ENCODE measurements around the gene KLHL36.
"Not testable (repeated sequence)": the region's sequence is repeated elsewhere in the genome, so short reads cannot be mapped to it uniquely, and the experiment has no call there.

KLHL36 gene

GRCh38 chr16:84683691-84684591, 35.6 kb downstream of the KLHL36 start:
- no peak overlapping the region for H3K4me3 ChIP-seq (ENCODE audit: low read depth, low read length)
- TF ChIP-seq CTCF (IDR thresholded peaks at IDR 0.05; ENCODE audit: low read depth, low read length) = no peak

GRCh38 chr16:84684592-84684965, 36.3 kb downstream of the KLHL36 start:
- no peak overlapping the region for H3K4me3 ChIP-seq (ENCODE audit: low read depth, low read length)
- no peak for TF ChIP-seq CTCF (IDR thresholded peaks at IDR 0.05; ENCODE audit: low read depth, low read length)

- H3K4me3 ChIP-seq (ENCODE audit: low read depth, low read length) = no peak overlapping the region
- TF ChIP-seq CTCF (IDR thresholded peaks at IDR 0.05; ENCODE audit: low read depth, low read length) = no peak
These were observed 36.9 kb downstream of the KLHL36 start for GRCh38 chr16:84685210-84685609.

- TF ChIP-seq CTCF (IDR thresholded peaks at IDR 0.05; ENCODE audit: low read depth, low read length) = no peak
- no peak overlapping the region for H3K4me3 ChIP-seq (ENCODE audit: low read depth, low read length)
These were observed 38.5 kb downstream of the KLHL36 start for GRCh38 chr16:84686707-84687298.

- H3K4me3 ChIP-seq (ENCODE audit: low read depth, low read length) = no peak overlapping the region
- no peak for TF ChIP-seq CTCF (IDR thresholded peaks at IDR 0.05; ENCODE audit: low read depth, low read length)
These were observed 39.4 kb downstream of the KLHL36 start for GRCh38 chr16:84687715-84688114.

GRCh38 chr16:84688163-84688562, 39.9 kb downstream of the KLHL36 start:
- not testable (repeated sequence) for H3K4me3 ChIP-seq (ENCODE audit: low read depth, low read length)

- no peak for TF ChIP-seq CTCF (IDR thresholded peaks at IDR 0.05; ENCODE audit: low read depth, low read length)
- no peak overlapping the region for H3K4me3 ChIP-seq (ENCODE audit: low read depth, low read length)
These were observed 40.8 kb downstream of the KLHL36 start for GRCh38 chr16:84689111-84689510.
